SK-N-SH (cell line): ENCODE measurements around the gene FEV.

Source experiments
- EZH2phosphoT487 ChIP-seq: fragments of 200-600 bp; sonication (generic); IDR thresholded peaks from 2 replicates; pipeline ENCODE4 v1.6.1; 2017; ENCODE audit warnings: low read depth, mixed run types, mild to moderate bottlenecking, antibody characterized with exemption, moderate library complexity, borderline replicate concordance
- POLR2AphosphoS5 ChIP-seq: IDR thresholded peaks from 2 replicates; pipeline ENCODE4 v1.6.1; 2012; ENCODE audit warnings: low read depth, low read length
- TCF12 ChIP-seq: IDR thresholded peaks from 2 replicates; pipeline ENCODE4 v1.4.0; 2012
- TEAD4 ChIP-seq: IDR thresholded peaks from 2 replicates; pipeline ENCODE4 v1.4.0; 2012; ENCODE audit warnings: mild to moderate bottlenecking, borderline replicate concordance; ENCODE audit not compliant: insufficient read depth
- TF ChIP-seq, protein P1 (sequence below): fragments of 200-600 bp; sonication (generic); IDR thresholded peaks from 2 replicates; pipeline ENCODE4 v1.6.1; 2017; ENCODE audit warnings: antibody characterized with exemption, mild to moderate bottlenecking, moderate library complexity

DNA sequence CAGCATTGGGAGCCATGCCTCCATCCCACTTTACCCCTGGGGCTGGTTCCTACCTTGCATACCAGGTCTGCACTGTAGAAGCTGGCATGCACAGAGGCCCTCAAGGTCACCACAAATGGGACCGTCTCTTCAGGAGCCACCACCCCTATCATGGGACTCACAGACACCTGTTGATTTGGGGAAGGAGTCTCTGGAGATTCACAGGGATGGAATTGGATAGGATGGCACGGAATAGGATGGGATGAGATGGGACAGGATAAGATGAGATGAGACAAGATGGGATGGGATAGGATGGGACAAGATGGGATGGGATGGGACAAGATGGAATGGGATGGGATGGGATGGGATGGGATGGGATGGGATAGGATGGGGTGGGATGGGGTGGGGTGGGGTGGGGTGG lies 24.3 kb upstream of the FEV start:
- TF ChIP-seq POLR2AphosphoS5 = no peak
- TF ChIP-seq, protein P1, sequence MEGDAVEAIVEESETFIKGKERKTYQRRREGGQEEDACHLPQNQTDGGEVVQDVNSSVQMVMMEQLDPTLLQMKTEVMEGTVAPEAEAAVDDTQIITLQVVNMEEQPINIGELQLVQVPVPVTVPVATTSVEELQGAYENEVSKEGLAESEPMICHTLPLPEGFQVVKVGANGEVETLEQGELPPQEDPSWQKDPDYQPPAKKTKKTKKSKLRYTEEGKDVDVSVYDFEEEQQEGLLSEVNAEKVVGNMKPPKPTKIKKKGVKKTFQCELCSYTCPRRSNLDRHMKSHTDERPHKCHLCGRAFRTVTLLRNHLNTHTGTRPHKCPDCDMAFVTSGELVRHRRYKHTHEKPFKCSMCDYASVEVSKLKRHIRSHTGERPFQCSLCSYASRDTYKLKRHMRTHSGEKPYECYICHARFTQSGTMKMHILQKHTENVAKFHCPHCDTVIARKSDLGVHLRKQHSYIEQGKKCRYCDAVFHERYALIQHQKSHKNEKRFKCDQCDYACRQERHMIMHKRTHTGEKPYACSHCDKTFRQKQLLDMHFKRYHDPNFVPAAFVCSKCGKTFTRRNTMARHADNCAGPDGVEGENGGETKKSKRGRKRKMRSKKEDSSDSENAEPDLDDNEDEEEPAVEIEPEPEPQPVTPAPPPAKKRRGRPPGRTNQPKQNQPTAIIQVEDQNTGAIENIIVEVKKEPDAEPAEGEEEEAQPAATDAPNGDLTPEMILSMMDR = no peak
- TF ChIP-seq TEAD4 = no peak
- TF ChIP-seq TCF12 = no peak
- no peak for TF ChIP-seq EZH2phosphoT487
